ENCODE data around the gene INPP5A.
"Not testable (repeated sequence)": the region's sequence is repeated elsewhere in the genome, so short reads cannot be mapped to it uniquely, and the experiment has no call there.

INPP5A gene

GRCh38 chr10:132790470-132790869, 252.9 kb downstream of the INPP5A start:
- TF ChIP-seq, protein P1, sequence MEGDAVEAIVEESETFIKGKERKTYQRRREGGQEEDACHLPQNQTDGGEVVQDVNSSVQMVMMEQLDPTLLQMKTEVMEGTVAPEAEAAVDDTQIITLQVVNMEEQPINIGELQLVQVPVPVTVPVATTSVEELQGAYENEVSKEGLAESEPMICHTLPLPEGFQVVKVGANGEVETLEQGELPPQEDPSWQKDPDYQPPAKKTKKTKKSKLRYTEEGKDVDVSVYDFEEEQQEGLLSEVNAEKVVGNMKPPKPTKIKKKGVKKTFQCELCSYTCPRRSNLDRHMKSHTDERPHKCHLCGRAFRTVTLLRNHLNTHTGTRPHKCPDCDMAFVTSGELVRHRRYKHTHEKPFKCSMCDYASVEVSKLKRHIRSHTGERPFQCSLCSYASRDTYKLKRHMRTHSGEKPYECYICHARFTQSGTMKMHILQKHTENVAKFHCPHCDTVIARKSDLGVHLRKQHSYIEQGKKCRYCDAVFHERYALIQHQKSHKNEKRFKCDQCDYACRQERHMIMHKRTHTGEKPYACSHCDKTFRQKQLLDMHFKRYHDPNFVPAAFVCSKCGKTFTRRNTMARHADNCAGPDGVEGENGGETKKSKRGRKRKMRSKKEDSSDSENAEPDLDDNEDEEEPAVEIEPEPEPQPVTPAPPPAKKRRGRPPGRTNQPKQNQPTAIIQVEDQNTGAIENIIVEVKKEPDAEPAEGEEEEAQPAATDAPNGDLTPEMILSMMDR (IDR thresholded peaks at IDR 0.05; ENCODE audit: low read depth, low read length, poor library complexity, severe bottlenecking) = no peak
- TF ChIP-seq EZH2phosphoT487 (IDR thresholded peaks at IDR 0.05; ENCODE audit: borderline replicate concordance, low read length) = no peak
- H3K36me3 ChIP-seq (ENCODE audit: control insufficient read depth, low read length) = no peaks in the 10 kb centered on the region
- no peaks in the 10 kb centered on the region for H3K9me2 ChIP-seq (replicated peaks; ENCODE audit: control insufficient read depth, low read length)
- no peaks in the 10 kb centered on the region for H3K27me3 ChIP-seq (ENCODE audit: control insufficient read depth, low read length)
- no peaks in the 10 kb centered on the region for H3F3A ChIP-seq (ENCODE audit: control insufficient read depth, insufficient read depth)
- no peaks in the 10 kb centered on the region for H4K20me1 ChIP-seq (ENCODE audit: control insufficient read depth, insufficient read depth, low read depth, low read length)
- peaks cover 34% of the 10 kb centered on the region; the same call in 1 of the 2 replicates for H3K9me3 ChIP-seq (ENCODE audit: control insufficient read depth, insufficient read depth, low read length)
- no peak overlapping the region for H3K4me3 ChIP-seq (ENCODE audit: low read length)
- no peaks in the 10 kb centered on the region for H3K79me2 ChIP-seq (ENCODE audit: control insufficient read depth, low read length)
- H3K4me1 ChIP-seq (ENCODE audit: control insufficient read depth, low read length) = no peaks in the 10 kb centered on the region
- no peak overlapping the region for H3K4me2 ChIP-seq (ENCODE audit: low read length)
- no peak overlapping the region for H3K27ac ChIP-seq (ENCODE audit: low read depth, low read length)

DNA sequence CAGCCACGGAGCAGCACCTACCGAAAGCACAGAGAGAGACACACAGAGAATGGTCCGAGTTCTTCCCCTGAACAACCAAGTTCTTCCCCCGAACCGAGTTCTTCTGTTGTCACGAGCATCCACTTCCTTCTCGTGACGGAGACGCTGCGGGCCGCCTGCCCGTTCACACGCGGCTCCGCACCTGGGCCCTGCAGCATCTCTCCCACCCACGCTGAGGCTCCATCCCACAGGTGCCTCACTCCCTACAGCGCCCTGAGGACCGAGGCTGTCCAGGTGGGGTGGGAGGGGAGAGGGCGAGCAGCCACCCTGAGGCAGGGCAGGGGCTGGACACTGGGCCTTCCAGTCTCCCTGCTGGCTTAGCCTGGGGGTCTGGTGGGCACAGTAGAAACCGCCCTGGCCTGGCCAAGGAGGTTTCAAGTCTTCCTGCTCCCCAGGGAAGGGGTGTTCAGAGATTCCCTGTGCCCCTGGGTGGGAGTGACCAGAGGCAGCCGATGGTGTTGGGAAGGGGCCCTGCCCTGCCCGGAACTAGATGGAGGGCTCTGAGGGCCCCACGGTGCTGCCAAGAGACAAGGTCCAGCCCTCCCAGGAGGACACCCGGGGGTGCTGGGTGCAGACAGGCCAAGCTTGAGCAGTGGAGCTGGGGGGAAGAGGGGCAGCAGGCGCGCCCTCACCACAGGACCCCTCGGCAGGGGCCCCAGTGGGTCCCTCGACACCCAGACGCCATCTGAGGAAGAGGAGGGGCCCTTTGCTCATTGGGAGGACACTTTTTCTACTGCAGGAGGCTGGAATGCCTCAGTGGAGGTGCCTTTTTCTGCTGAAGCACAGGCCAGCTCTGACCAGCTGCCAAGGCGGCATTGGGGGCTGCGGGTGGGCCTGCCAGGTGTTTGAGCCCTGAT, 253.6 kb downstream of the INPP5A start:
- Histone ChIP-seq H3K36me3 (ENCODE audit: control insufficient read depth, low read length) (no peaks in the 10 kb centered on the region), H3K9me2 (replicated peaks; ENCODE audit: control insufficient read depth, low read length) (no peaks in the 10 kb centered on the region), H3F3A (ENCODE audit: control insufficient read depth, insufficient read depth) (no peaks in the 10 kb centered on the region), H3K4me1 (ENCODE audit: control insufficient read depth, low read length) (no peaks in the 10 kb centered on the region), H3K4me2 (ENCODE audit: low read length) (no peak overlapping the region), H3K27ac (ENCODE audit: low read depth, low read length) (no peak overlapping the region), H3K4me3 (ENCODE audit: low read length) (no peak overlapping the region), H3K27me3 (ENCODE audit: control insufficient read depth, low read length) (no peaks in the 10 kb centered on the region), H3K9me3 (ENCODE audit: control insufficient read depth, insufficient read depth, low read length) (peaks cover 34% of the 10 kb centered on the region; the same call in 1 of the 2 replicates), H3K79me2 (ENCODE audit: control insufficient read depth, low read length) (no peaks in the 10 kb centered on the region), H4K20me1 (ENCODE audit: control insufficient read depth, insufficient read depth, low read depth, low read length) (no peaks in the 10 kb centered on the region)
- TF ChIP-seq EZH2phosphoT487 (IDR thresholded peaks at IDR 0.05; ENCODE audit: borderline replicate concordance, low read length) = no peak
- TF ChIP-seq, protein P1 (IDR thresholded peaks at IDR 0.05; ENCODE audit: low read depth, low read length, poor library complexity, severe bottlenecking) = no peak

GRCh38 chr10:132792099-132792498, 254.5 kb downstream of the INPP5A start:
- H3K27ac ChIP-seq (ENCODE audit: low read depth, low read length); H3K4me1 ChIP-seq (ENCODE audit: control insufficient read depth, low read length); H3F3A ChIP-seq (ENCODE audit: control insufficient read depth, insufficient read depth); H4K20me1 ChIP-seq (ENCODE audit: control insufficient read depth, insufficient read depth, low read depth, low read length); H3K79me2 ChIP-seq (ENCODE audit: control insufficient read depth, low read length); H3K36me3 ChIP-seq (ENCODE audit: control insufficient read depth, low read length); H3K9me2 ChIP-seq (replicated peaks; ENCODE audit: control insufficient read depth, low read length); H3K27me3 ChIP-seq (ENCODE audit: control insufficient read depth, low read length); H3K4me3 ChIP-seq (ENCODE audit: low read length); H3K4me2 ChIP-seq (ENCODE audit: low read length): not testable (repeated sequence)
- H3K9me3 ChIP-seq (ENCODE audit: control insufficient read depth, insufficient read depth, low read length) = peaks cover 30% of the 10 kb centered on the region; the same call in 1 of the 2 replicates

- Histone ChIP-seq H3K27me3 (ENCODE audit: control insufficient read depth, low read length) (no peaks in the 10 kb centered on the region), H3K79me2 (ENCODE audit: control insufficient read depth, low read length) (no peaks in the 10 kb centered on the region), H3K4me2 (ENCODE audit: low read length) (no peak overlapping the region), H3K9me2 (replicated peaks; ENCODE audit: control insufficient read depth, low read length) (no peaks in the 10 kb centered on the region), H3K27ac (ENCODE audit: low read depth, low read length) (no peak overlapping the region), H3K36me3 (ENCODE audit: control insufficient read depth, low read length) (no peaks in the 10 kb centered on the region), H3K4me3 (ENCODE audit: low read length) (no peak overlapping the region), H4K20me1 (ENCODE audit: control insufficient read depth, insufficient read depth, low read depth, low read length) (no peaks in the 10 kb centered on the region), H3F3A (ENCODE audit: control insufficient read depth, insufficient read depth) (no peaks in the 10 kb centered on the region), H3K4me1 (ENCODE audit: control insufficient read depth, low read length) (no peaks in the 10 kb centered on the region), H3K9me3 (ENCODE audit: control insufficient read depth, insufficient read depth, low read length) (peaks cover 30% of the 10 kb centered on the region; the same call in 1 of the 2 replicates)
- TF ChIP-seq EZH2phosphoT487 (IDR thresholded peaks at IDR 0.05; ENCODE audit: borderline replicate concordance, low read length) = no peak
- TF ChIP-seq, protein P1 (IDR thresholded peaks at IDR 0.05; ENCODE audit: low read depth, low read length, poor library complexity, severe bottlenecking) = no peak
Measured at GRCh38 chr10:132792796-132793195, 255.2 kb downstream of the INPP5A start.

Data from DOHH2 (cell line).